H9 (cell line): ENCODE measurements around the gene KIF26B. TPM values are rescaled to one million over a fixed set of nuclear protein-coding genes. Genes with fewer than 3 reads are reported as not detected.

Experiments used
- DNase-seq: peaks from one replicate; pipeline ENCODE4 v3.0.0-alpha.2; 2017
- H2AFZ ChIP-seq: one replicate; pipeline ENCODE4 v1.6.1; 2013; ENCODE audit warnings: mild to moderate bottlenecking, low read length, control low read depth, moderate library complexity
- H2AK5ac ChIP-seq: 2 replicates; pipeline ENCODE4 v1.6.1; 2013; ENCODE audit warnings: low read length, control low read depth, mixed read lengths; ENCODE audit not compliant: insufficient read length
- H2BK120ac ChIP-seq: one replicate; pipeline ENCODE4 v1.6.1; 2013; ENCODE audit warnings: low read depth, mild to moderate bottlenecking, low read length, control low read depth, inconsistent platforms; ENCODE audit not compliant: poor library complexity, severe bottlenecking
- H2BK12ac ChIP-seq: 2 replicates; pipeline ENCODE4 v1.6.1; 2013; ENCODE audit warnings: low read length, control low read depth, mixed read lengths, low read depth; ENCODE audit not compliant: insufficient read length
- H2BK15ac ChIP-seq: 2 replicates; pipeline ENCODE4 v1.6.1; 2013; ENCODE audit warnings: low read depth, low read length, control low read depth
- H2BK20ac ChIP-seq: one replicate; pipeline ENCODE4 v1.6.1; 2013; ENCODE audit warnings: low read depth, mild to moderate bottlenecking, low read length, control low read depth, inconsistent platforms; ENCODE audit not compliant: poor library complexity, severe bottlenecking
- H2BK5ac ChIP-seq: 2 replicates; pipeline ENCODE4 v1.6.1; 2013; ENCODE audit warnings: low read length, control low read depth, mixed read lengths; ENCODE audit not compliant: insufficient read length
- H3K14ac ChIP-seq: 2 replicates; pipeline ENCODE4 v1.6.1; 2013; ENCODE audit warnings: low read length, control low read depth; ENCODE audit not compliant: insufficient read depth
- H3K18ac ChIP-seq: 2 replicates; pipeline ENCODE4 v1.6.1; 2013; ENCODE audit warnings: low read depth, mild to moderate bottlenecking, mixed read lengths, low read length, control low read depth; ENCODE audit not compliant: insufficient read length
- H3K23ac ChIP-seq: 2 replicates; pipeline ENCODE4 v1.6.1; 2013; ENCODE audit warnings: low read length, control low read depth, mixed read lengths, low read depth; ENCODE audit not compliant: insufficient read length
- H3K23me2 ChIP-seq: 2 replicates; pipeline ENCODE4 v1.6.1; 2013; ENCODE audit warnings: low read depth, mild to moderate bottlenecking, mixed read lengths, low read length, control low read depth; ENCODE audit not compliant: insufficient read length, poor library complexity, severe bottlenecking
- H3K27ac ChIP-seq: 2 replicates; pipeline ENCODE4 v1.5.1; 2013; ENCODE audit warnings: low read length, control low read depth, mixed read lengths, low read depth; ENCODE audit not compliant: insufficient read length
- H3K27me3 ChIP-seq: 2 replicates; pipeline ENCODE4 v1.6.1; 2013; ENCODE audit warnings: low read length, control low read depth, inconsistent platforms; ENCODE audit not compliant: insufficient read depth
- H3K4ac ChIP-seq: 2 replicates; pipeline ENCODE4 v1.6.1; 2013; ENCODE audit warnings: low read depth, mild to moderate bottlenecking, control low read depth, inconsistent platforms, low read length, moderate library complexity
- H3K4me1 ChIP-seq: 2 replicates; pipeline ENCODE4 v1.6.1; 2013; ENCODE audit warnings: low read length, control low read depth, inconsistent platforms; ENCODE audit not compliant: insufficient read depth
- H3K4me2 ChIP-seq: 2 replicates; pipeline ENCODE4 v1.6.1; 2013; ENCODE audit warnings: low read length, control low read depth, mixed read lengths; ENCODE audit not compliant: insufficient read length, insufficient read depth
- H3K56ac ChIP-seq: 2 replicates; pipeline ENCODE4 v1.6.1; 2013; ENCODE audit warnings: low read depth, mild to moderate bottlenecking, mixed read lengths, low read length, control low read depth; ENCODE audit not compliant: insufficient read length
- H3K79me1 ChIP-seq: 2 replicates; pipeline ENCODE4 v1.6.1; 2013; ENCODE audit warnings: low read depth, mild to moderate bottlenecking, moderate library complexity, low read length, control low read depth, inconsistent platforms; ENCODE audit not compliant: insufficient read depth, poor library complexity, severe bottlenecking
- H3K79me2 ChIP-seq: 2 replicates; pipeline ENCODE4 v1.6.1; 2013; ENCODE audit warnings: low read length, control low read depth, inconsistent platforms; ENCODE audit not compliant: insufficient read depth
- H3K9ac ChIP-seq: 2 replicates; pipeline ENCODE4 v1.6.1; 2013; ENCODE audit warnings: low read length, control low read depth, mixed read lengths; ENCODE audit not compliant: insufficient read length; ENCODE audit errors: extremely low read depth
- H3K9me3 ChIP-seq: one replicate; pipeline ENCODE4 v1.6.1; 2013; ENCODE audit warnings: low read depth, low read length, inconsistent platforms; ENCODE audit not compliant: control insufficient read depth
- H3T11ph ChIP-seq: one replicate; pipeline ENCODE4 v1.6.1; 2013; ENCODE audit warnings: mild to moderate bottlenecking, low read length, control low read depth, inconsistent platforms
- H4K20me1 ChIP-seq: one replicate; pipeline ENCODE4 v1.6.1; 2013; ENCODE audit not compliant: control insufficient read depth, insufficient read length, insufficient read depth
- H4K5ac ChIP-seq: 2 replicates; pipeline ENCODE4 v1.6.1; 2013; ENCODE audit warnings: low read depth, mild to moderate bottlenecking, mixed read lengths, low read length, control low read depth; ENCODE audit not compliant: insufficient read length
- H4K8ac ChIP-seq: replicated peaks from 2 replicates; pipeline ENCODE4 v1.6.1; 2013; ENCODE audit warnings: low read length, control low read depth, mixed read lengths, low read depth; ENCODE audit not compliant: insufficient read length
- H4K91ac ChIP-seq: 2 replicates; pipeline ENCODE4 v1.6.1; 2013; ENCODE audit warnings: low read depth, mild to moderate bottlenecking, moderate library complexity, mixed read lengths, low read length, control low read depth; ENCODE audit not compliant: insufficient read length
- H3K27ac Mint-ChIP-seq, 3 experiments: 2 replicates in 2 of 3; 3 replicates in 1 of 3; pipeline ENCODE4 v1.8.0; 2020 to 2021; ENCODE audit warnings: mixed read lengths in 3 of 3, mild to moderate bottlenecking in 1 of 3, moderate library complexity in 1 of 3
- H3K27me3 Mint-ChIP-seq: 2 replicates; pipeline ENCODE4 v1.8.0; 2021; ENCODE audit warnings: low read depth, mild to moderate bottlenecking, moderate library complexity, mixed read lengths
- H3K36me3 Mint-ChIP-seq, 3 experiments: 2 replicates in 2 of 3; 3 replicates in 1 of 3; pipeline ENCODE4 v1.8.0; 2020 to 2021; ENCODE audit warnings: low read depth in 3 of 3, mixed read lengths in 3 of 3; ENCODE audit not compliant: insufficient read depth in 1 of 3
- H3K4me1 Mint-ChIP-seq, 2 experiments: 2 replicates each; pipeline ENCODE4 v1.8.0; 2020; ENCODE audit warnings: mixed read lengths in 2 of 2
- H3K4me3 Mint-ChIP-seq, 2 experiments: 2 replicates in 1 of 2; 3 replicates in 1 of 2; pipeline ENCODE4 v1.8.0; 2020 to 2021; ENCODE audit warnings: mild to moderate bottlenecking in 2 of 2, mixed read lengths in 2 of 2, moderate library complexity in 1 of 2
- H3K9me3 Mint-ChIP-seq, 2 experiments: 2 replicates in 1 of 2; 3 replicates in 1 of 2; pipeline ENCODE4 v1.8.0; 2020; ENCODE audit warnings: mild to moderate bottlenecking in 2 of 2, mixed read lengths in 2 of 2, moderate library complexity in 1 of 2
- CTCF ChIP-seq: fragments of 200-600 bp; sonication (generic); conservative IDR thresholded peaks from 3 replicates; pipeline ENCODE4 v1.8.0; 2021; ENCODE audit warnings: antibody characterized with exemption, mild to moderate bottlenecking
- WGBS: extraction: QIAGEN DNeasy Blood & Tissue Kit; methylation state at CpG from one replicate; pipeline ENCODE4 v1.1.7; 2013; ENCODE audit warnings: missing lambda C conversion rate, low lambda C conversion rate, mixed read lengths; ENCODE audit not compliant: insufficient read length; ENCODE audit errors: extremely low coverage; 5-methylcytosine and 5-hydroxymethylcytosine counted together
- total RNA-seq: library from RNA; stranded (reverse); gene quantifications from 2 replicates; pipeline ENCODE4 v1.2.1, GENCODE V29; 2021

The KIF26B gene
- total RNA-seq, 1 experiment from 2014 or later = 0.13 TPM

GRCh38 chr1:245291351-245291750 is 136.6 kb downstream of the KIF26B start:
- H3K4me1 Mint-ChIP-seq = peaks cover 3% of the 10 kb centered on the region in 2 experiments; a peak in 2 of 4 replicates
- Histone ChIP-seq H4K8ac (no peak overlapping the region), H4K20me1 (no peaks in the 10 kb centered on the region), H2BK5ac (no peak overlapping the region), H3K79me2 (no peaks in the 10 kb centered on the region), H3K27ac (no peak overlapping the region), H3K4me1 (no peaks in the 10 kb centered on the region), H3K9me3 (no peaks in the 10 kb centered on the region), H4K91ac (no peak overlapping the region), H2BK20ac (no peak overlapping the region), H3K14ac (no peak overlapping the region), H3K23me2 (no peaks in the 10 kb centered on the region), H3K27me3 (no peaks in the 10 kb centered on the region), H3K23ac (no peak overlapping the region), H2AK5ac (no peak overlapping the region), H2BK15ac (no peak overlapping the region), H2BK120ac (no peak overlapping the region), H3K79me1 (no peaks in the 10 kb centered on the region), H3K4ac (no peak overlapping the region), H3K9ac (no peak overlapping the region), H3K18ac (no peak overlapping the region), H3K56ac (no peak overlapping the region), H2BK12ac (no peak overlapping the region), H3T11ph (no peak overlapping the region), H2AFZ (no peak overlapping the region), H4K5ac (no peak overlapping the region), H3K4me2 (no peak overlapping the region)
- no peak overlapping the region for H3K4me3 Mint-ChIP-seq
- TF ChIP-seq CTCF = no peak
- no CpG with 5 or more reads among the region's 4 CpGs for WGBS
- H3K27ac Mint-ChIP-seq = no peak overlapping the region
- no peak for DNase-seq
- no peaks in the 10 kb centered on the region for H3K27me3 Mint-ChIP-seq
- no peaks in the 10 kb centered on the region; a peak in 1 of 7 replicates for H3K36me3 Mint-ChIP-seq
- H3K9me3 Mint-ChIP-seq = no peaks in the 10 kb centered on the region
